Duodenal mucosa (tissue), 2 donors: Measurements from ENCODE around the gene RANBP3.

ENCODE experiments used
- H3K27ac ChIP-seq: one replicate; pipeline ENCODE4 v1.7.0; 2013; ENCODE audit warnings: low read depth, low read length
- H3K27me3 ChIP-seq, 2 donors: one replicate each; pipeline ENCODE4 v1.7.0; 2013; ENCODE audit warnings: low read length in 2 of 2, control low read depth in 1 of 2; ENCODE audit not compliant: insufficient read depth in 2 of 2, control insufficient read depth in 1 of 2
- H3K36me3 ChIP-seq, 2 donors: one replicate each; pipeline ENCODE4 v1.7.0; 2013; ENCODE audit warnings: low read length in 2 of 2, control low read depth in 1 of 2; ENCODE audit not compliant: insufficient read depth in 2 of 2, control insufficient read depth in 1 of 2
- H3K4me1 ChIP-seq, 2 donors: one replicate each; pipeline ENCODE4 v1.7.0; 2013; ENCODE audit warnings: low read length in 2 of 2, control low read depth in 1 of 2; ENCODE audit not compliant: insufficient read depth in 2 of 2, control insufficient read depth in 1 of 2
- H3K4me3 ChIP-seq, 2 donors: one replicate each; pipeline ENCODE4 v1.7.0; 2013; ENCODE audit warnings: low read length in 2 of 2, low read depth in 1 of 2
- H3K9ac ChIP-seq, 2 donors: one replicate each; pipeline ENCODE4 v1.7.0; 2013; ENCODE audit warnings: low read length in 2 of 2, low read depth in 1 of 2
- H3K9me3 ChIP-seq, 2 donors: one replicate each; pipeline ENCODE4 v1.7.0; 2013; ENCODE audit warnings: low read length in 2 of 2, control low read depth in 1 of 2; ENCODE audit not compliant: control insufficient read depth in 1 of 2

RANBP3 gene

DNA sequence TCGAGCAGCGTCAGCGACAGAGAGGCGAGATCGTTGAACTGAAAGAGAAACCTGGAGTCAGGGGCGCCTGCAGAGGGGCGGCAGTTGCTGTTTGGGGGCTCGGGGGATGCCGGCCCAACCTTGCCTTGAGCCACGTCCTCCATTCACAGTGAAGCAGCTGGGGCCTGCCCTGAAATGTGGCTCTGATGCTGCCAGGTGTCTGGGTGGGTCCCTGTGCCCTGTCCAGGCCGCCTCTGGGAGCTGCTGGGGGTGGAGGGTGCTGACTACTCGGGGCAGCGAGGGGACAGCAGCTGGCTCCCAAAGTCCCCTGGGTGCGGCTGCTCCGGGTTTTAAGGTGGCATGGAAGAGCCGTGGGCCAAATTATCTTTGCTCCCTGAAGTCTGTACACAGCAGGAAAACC lies 17.7 kb upstream of the RANBP3 start:
- Histone ChIP-seq H3K27ac (no peak overlapping the region), H3K36me3 (peaks cover 0 to 19% of the 10 kb centered on the region in 2 donors), H3K4me3 (no peak overlapping the region), H3K9me3 (no peaks in the 10 kb centered on the region), H3K27me3 (no peaks in the 10 kb centered on the region), H3K9ac (no peak overlapping the region), H3K4me1 (no peaks in the 10 kb centered on the region)

DNA sequence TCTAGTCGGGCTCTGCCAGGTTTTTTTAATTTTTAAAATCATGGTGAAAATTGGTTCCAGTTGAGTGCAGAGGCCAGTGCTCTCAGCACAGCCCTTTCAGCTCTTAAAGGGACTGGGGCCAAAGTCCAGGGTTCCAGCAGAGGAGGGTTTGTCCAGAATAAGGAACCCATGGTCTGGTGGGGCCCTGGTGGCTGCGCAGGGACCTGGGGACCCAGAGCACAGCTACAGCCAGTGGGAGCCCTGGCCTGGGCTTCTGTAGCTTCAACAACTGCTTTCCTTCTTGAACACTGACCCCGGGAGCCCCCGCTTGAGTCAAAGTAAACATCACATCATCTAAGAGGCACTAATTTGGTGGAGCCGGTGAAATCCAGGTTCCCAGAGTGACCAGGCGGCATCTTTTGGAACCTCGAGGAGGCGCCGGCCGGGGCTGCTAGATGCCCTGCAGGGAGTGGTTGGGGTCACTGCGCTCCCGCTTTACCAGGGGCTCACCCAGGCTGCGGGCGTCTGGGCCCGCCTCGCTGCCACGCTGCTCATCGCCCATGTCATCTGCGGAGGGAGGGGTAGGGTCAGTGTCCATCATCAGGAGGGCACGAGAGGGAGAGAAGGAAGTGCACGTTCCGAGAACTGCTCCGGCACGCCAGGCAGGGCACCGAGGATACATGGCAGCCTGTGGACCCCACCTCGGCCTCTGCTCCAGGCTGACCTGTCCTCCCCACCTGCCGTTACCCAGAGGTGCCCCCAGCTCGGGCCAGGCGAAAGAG lies 16.6 kb upstream of the RANBP3 start:
- no peak overlapping the region for H3K9ac ChIP-seq
- no peaks in the 10 kb centered on the region for H3K27me3 ChIP-seq
- H3K4me3 ChIP-seq = no peak overlapping the region
- peaks cover 0 to 11% of the 10 kb centered on the region in 2 donors for H3K36me3 ChIP-seq
- no peaks in the 10 kb centered on the region for H3K9me3 ChIP-seq
- no peaks in the 10 kb centered on the region for H3K4me1 ChIP-seq
- H3K27ac ChIP-seq = no peak overlapping the region

DNA sequence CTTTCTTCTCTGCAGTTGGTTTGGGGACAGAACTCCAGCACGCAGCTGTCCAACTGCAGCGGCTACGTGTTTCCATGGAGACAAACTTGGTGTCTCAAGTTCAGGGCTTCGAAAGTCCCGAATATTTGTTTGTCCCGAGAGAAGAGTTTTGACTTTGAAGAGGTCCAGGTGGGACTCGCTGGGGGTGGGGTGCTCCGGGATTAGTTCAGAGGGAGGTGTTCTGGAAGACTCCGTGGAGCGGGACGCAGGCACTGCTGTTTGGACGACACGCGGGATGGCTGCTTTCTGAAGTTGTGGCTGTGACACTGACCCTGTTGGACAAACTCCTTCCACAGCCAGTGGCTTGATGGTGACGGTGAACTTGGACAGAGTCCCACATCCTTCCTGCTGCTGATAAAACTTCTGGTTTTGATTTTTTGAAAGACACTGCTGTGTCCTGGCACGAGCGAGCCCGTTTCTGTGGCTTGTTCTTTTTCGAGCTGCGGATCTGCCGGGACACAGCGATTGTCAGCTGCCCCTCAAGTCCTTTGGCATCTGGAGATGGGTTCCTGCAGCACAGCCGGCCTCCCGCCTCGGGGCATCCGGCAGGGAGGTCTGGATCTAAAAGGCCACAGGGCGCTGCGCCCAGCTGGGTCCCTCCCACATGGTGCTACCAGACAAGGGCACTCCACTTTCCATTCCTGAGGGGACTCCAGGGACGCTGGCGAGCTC lies 15.9 kb upstream of the RANBP3 start:
- Histone ChIP-seq H3K27me3 (no peaks in the 10 kb centered on the region), H3K36me3 (peaks cover 0 to 6% of the 10 kb centered on the region in 2 donors), H3K9ac (no peak overlapping the region), H3K4me3 (no peak overlapping the region), H3K27ac (no peak overlapping the region), H3K9me3 (no peaks in the 10 kb centered on the region), H3K4me1 (no peaks in the 10 kb centered on the region)

DNA sequence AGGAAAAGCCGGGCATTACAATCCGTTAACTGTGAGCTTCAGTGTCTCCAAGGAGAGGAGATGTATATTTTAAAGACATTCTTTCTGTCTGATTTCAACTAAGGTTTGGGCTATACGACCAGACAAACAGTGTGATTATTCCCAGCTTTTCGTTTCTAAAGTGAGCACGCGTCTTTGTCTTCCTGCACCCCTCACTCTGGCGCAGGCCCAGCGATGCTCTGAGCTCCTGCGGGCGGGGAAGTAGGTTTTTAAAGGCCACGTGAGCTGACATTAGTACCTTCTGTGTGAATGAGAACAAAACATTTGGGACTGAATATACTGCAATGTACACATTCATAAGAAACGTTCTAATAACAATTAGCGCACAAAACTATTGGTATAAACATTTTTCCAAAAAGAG lies 15.3 kb upstream of the RANBP3 start:
- Histone ChIP-seq H3K9ac (no peak overlapping the region), H3K27ac (no peak overlapping the region)

DNA sequence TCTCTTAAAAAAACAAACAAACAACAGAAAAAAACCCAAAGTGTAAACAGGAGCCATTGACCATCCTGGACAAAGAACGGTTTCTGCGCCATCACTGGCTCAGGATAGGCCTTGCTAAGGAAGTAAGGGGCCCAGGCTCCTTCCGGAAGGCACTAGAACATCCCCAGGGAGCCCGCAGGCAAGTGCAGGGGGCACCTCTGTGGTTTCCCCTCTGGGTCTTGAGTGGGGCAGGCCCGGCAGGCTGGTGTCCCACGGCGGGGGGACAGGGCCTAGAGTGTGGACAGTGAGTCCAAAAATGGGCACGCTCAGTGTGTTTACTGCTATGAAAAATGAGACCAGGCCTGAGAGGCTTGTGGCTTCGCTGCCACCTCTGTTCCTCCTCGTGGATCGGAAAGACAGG lies 14.8 kb upstream of the RANBP3 start:
- Histone ChIP-seq H3K4me3 (no peak overlapping the region), H3K9me3 (no peaks in the 10 kb centered on the region), H3K9ac (no peak overlapping the region), H3K4me1 (peaks cover 2% of the 10 kb centered on the region in 2 donors), H3K36me3 (peaks cover 0 to 6% of the 10 kb centered on the region in 2 donors), H3K27me3 (no peaks in the 10 kb centered on the region), H3K27ac (no peak overlapping the region)

More for the DNA sequence above, 15.3 kb upstream of the RANBP3 start:
- Histone ChIP-seq H3K27me3 (no peaks in the 10 kb centered on the region), H3K36me3 (peaks cover 0 to 6% of the 10 kb centered on the region in 2 donors), H3K4me1 (no peaks in the 10 kb centered on the region), H3K9me3 (no peaks in the 10 kb centered on the region), H3K4me3 (no peak overlapping the region)

DNA sequence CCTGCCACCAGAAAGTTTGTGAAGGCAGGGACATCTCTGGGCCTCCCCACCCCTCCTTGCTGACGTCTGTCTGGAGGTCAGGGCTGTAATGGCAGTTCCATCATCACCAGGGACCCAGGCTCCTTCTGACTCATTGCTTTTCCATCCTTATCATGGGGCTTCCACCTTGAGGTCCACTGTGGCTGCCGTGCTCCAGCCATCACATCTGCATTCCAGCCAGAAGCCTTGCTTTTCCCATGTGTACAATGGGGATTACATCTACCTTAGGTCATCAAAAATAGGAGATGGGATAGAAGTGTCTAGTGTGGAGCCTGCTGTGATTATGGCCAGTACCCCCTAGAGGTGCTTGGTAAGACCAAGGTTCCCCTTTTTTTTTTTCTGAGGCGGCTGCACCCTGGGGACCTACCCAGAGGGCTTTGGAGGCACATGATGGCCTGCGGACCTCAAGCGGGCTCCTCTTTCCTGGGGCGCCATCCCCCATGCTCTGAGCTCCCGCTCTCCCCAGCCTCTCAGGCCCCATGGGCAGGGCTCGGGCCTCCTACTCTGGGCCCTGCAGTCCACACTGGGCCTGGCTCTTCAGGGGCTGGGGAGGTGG lies 13.4 kb upstream of the RANBP3 start:
- no peaks in the 10 kb centered on the region for H3K36me3 ChIP-seq
- no peak overlapping the region for H3K4me3 ChIP-seq
- no peaks in the 10 kb centered on the region for H3K9me3 ChIP-seq
- no peaks in the 10 kb centered on the region for H3K27me3 ChIP-seq
- no peak overlapping the region for H3K27ac ChIP-seq
- H3K4me1 ChIP-seq = peaks cover 6 to 10% of the 10 kb centered on the region in 2 donors
- H3K9ac ChIP-seq = no peak overlapping the region

DNA sequence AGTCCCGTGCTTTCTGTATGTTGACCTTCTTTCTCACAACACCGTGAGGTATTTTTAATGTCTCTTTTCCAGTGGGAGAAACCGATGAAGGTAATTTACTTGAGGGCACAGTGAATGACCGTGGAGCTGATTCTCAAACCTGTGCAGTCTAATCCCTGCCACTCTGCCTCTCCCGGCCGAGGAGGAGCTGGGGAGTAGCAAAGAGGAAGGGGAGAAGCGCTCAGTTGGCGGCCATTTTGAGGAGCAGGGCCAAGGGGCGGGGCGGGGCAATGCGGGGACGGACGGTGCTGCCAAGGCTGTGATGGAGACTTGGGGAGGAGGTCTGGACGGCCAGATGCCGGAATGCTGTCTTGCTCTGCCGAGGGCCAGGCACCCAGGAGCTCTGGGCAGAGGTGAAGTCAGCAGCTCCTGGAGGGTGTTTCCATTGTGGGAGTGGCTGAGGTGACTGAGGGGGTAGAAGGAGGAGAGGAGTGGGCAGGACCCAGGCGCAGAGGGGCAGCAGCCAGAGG lies 12.4 kb upstream of the RANBP3 start:
- H3K9ac ChIP-seq = no peak overlapping the region
- H3K4me1 ChIP-seq = peaks cover 6 to 10% of the 10 kb centered on the region in 2 donors
- H3K27ac ChIP-seq = no peak overlapping the region
- no peaks in the 10 kb centered on the region for H3K27me3 ChIP-seq
- no peaks in the 10 kb centered on the region for H3K9me3 ChIP-seq
- H3K4me3 ChIP-seq = no peak overlapping the region
- no peaks in the 10 kb centered on the region for H3K36me3 ChIP-seq

DNA sequence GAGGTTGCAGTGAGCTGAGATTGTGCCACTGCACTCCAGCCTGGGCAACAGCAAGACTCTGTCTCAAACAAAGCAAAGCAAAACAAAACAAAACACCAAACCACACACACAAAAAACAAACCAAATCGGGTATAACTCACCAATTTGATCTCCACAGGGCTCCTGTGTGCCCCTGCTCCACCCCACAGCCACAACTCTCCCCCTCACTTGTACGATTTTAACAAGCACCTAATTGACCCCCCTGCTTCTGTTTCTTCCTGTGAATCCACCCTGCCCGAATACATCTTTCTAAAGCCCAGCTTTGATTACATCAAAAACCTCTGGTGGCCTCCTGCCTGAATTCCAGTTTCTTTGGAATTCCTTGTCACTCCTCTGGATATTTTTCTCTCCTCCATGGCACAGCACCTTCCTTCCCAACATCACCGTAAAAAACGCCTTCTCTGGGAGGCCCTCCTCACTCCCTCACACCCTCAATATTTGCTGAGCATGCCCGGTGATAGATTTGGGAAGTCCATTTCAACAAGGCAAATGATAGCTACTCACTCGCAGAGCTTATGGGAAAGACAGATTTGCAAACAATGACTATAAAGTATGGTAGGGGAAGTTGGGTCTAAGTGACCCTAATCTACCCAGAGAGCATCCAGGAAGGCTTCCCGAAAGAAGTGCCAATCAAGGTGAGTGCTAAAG lies 11.6 kb upstream of the RANBP3 start:
- Histone ChIP-seq H3K36me3 (no peaks in the 10 kb centered on the region), H3K27me3 (no peaks in the 10 kb centered on the region), H3K9me3 (no peaks in the 10 kb centered on the region), H3K9ac (no peak overlapping the region), H3K4me1 (peaks cover 6 to 10% of the 10 kb centered on the region in 2 donors), H3K27ac (no peak overlapping the region), H3K4me3 (no peak overlapping the region)

DNA sequence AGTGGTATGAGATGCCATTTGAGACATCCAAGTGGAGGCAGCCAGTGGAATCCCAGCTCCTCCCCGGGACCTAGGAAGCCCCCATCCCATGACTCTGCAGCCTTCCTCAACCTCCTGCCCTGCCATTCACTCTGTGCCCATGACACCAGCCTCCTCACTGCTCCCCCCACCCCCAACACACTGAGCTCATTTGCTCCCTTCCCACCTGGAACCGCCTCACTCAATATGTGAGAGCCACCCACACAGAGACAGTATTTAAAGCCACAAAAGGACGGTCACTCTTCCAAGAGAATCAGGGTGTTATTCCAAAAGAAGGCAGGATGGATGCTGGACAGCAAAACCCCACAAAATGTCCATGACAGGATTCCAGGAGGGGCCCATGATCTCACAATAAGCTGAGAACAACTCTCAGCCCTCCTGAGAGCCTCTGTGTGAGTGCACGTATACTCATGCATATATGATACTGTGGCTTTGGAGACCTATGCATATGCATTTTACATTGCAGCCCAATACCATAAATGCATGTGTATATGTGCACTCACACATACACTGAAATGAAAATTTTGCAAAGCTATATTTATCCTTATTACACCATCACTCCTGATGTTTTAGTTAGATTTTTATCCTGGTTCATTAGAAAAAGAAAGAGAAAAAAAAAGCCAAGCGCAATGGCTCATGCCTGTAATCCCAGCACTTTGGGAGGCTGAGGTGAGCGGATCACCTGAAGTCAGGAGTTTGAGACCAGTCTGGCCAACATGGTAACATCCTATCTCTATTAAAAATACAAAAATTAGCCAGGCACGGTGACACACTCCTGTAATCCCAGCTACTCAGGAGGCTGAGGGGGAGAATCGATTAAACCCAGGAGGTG lies 10.8 kb upstream of the RANBP3 start:
- H3K9ac ChIP-seq = no peak overlapping the region
- no peaks in the 10 kb centered on the region for H3K36me3 ChIP-seq
- peaks cover 6 to 10% of the 10 kb centered on the region in 2 donors for H3K4me1 ChIP-seq
- no peaks in the 10 kb centered on the region for H3K27me3 ChIP-seq
- H3K4me3 ChIP-seq = no peak overlapping the region
- no peak overlapping the region for H3K27ac ChIP-seq
- H3K9me3 ChIP-seq = no peaks in the 10 kb centered on the region
